ENCODE data around the gene CASP12.

GRCh38 chr11:104899226-104899625 lies 966 bp upstream of the CASP12 start:
- TF ChIP-seq, protein P1, sequence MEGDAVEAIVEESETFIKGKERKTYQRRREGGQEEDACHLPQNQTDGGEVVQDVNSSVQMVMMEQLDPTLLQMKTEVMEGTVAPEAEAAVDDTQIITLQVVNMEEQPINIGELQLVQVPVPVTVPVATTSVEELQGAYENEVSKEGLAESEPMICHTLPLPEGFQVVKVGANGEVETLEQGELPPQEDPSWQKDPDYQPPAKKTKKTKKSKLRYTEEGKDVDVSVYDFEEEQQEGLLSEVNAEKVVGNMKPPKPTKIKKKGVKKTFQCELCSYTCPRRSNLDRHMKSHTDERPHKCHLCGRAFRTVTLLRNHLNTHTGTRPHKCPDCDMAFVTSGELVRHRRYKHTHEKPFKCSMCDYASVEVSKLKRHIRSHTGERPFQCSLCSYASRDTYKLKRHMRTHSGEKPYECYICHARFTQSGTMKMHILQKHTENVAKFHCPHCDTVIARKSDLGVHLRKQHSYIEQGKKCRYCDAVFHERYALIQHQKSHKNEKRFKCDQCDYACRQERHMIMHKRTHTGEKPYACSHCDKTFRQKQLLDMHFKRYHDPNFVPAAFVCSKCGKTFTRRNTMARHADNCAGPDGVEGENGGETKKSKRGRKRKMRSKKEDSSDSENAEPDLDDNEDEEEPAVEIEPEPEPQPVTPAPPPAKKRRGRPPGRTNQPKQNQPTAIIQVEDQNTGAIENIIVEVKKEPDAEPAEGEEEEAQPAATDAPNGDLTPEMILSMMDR (IDR thresholded peaks at IDR 0.05; ENCODE audit: low read length) = no peak
- TF ChIP-seq EZH2 (IDR thresholded peaks at IDR 0.05; ENCODE audit: borderline replicate concordance, low read length) = no peak

Data from OCI-LY1 (cell line).